Psoas muscle (tissue), 8 donors: Measurements from ENCODE around the gene SDS. TPM values are rescaled to one million over a fixed set of nuclear protein-coding genes. Genes with fewer than 3 reads are reported as not detected.

ENCODE experiments used
- ATAC-seq, 4 donors: fragments of 200-7000 bp; cut with Tn5 transposase; one replicate each; pipeline ENCODE4 v1.9.1; 2020; ENCODE audit warnings: moderate library complexity in 3 of 4, mild to moderate bottlenecking in 2 of 4
- DNase-seq, 2 donors: peaks; one replicate each; pipeline ENCODE4 v3.0.0-alpha.2; 2020
- H3K27ac ChIP-seq: fragments of 200-600 bp; one replicate; pipeline ENCODE4 v1.8.0; 2022
- H3K27me3 ChIP-seq, 3 donors: fragments of 200-600 bp in 1 of 3; one replicate each; pipeline versions ENCODE4 v1.6.1 to v1.8.0; 2013 to 2022; ENCODE audit warnings: low read length in 2 of 3, mild to moderate bottlenecking in 2 of 3, moderate library complexity in 1 of 3; ENCODE audit not compliant: insufficient read depth in 3 of 3
- H3K36me3 ChIP-seq, 2 donors: fragments of 200-600 bp in 1 of 2; one replicate each; pipeline versions ENCODE4 v1.6.1 to v1.8.0; 2013 to 2022; ENCODE audit warnings: low read depth in 1 of 2, mild to moderate bottlenecking in 1 of 2, moderate library complexity in 1 of 2; ENCODE audit not compliant: insufficient read depth in 1 of 2
- H3K4me1 ChIP-seq: fragments of 200-600 bp; one replicate; pipeline ENCODE4 v1.8.0; 2022
- H3K4me3 ChIP-seq: fragments of 200-600 bp; one replicate; pipeline ENCODE4 v1.8.0; 2022; ENCODE audit warnings: mild to moderate bottlenecking
- H3K9me3 ChIP-seq: fragments of 200-600 bp; one replicate; pipeline ENCODE4 v1.8.0; 2022
- WGBS, 3 donors: extraction: QIAGEN DNeasy Blood & Tissue Kit; methylation state at CpG; one replicate each; pipeline versions ENCODE4 v1.1.6 to v1.1.7; 2013; 5-methylcytosine and 5-hydroxymethylcytosine counted together
- intact Hi-C, 2 donors: fragments of 100-400 bp; cut with DNase I; formaldehyde crosslinking; loops; one replicate each; pipeline versions ENCODE4 v1.11.0 to v1.14.2; 2022
- polyA plus RNA-seq, 3 donors: library from polyadenylated mRNA; stranded (reverse); fragments of 200-250 nt; gene quantifications; one replicate each; pipeline ENCODE4 v1.2.3, GENCODE V29; 2013
- total RNA-seq, 4 donors: library from RNA; stranded (reverse); fragmentation: NEBNext Ultra II Directional in 2 of 4; extraction: Animal tissue kit (Norgen Biotek cat#: 25700) in 2 of 4; gene quantifications; one replicate each; pipeline versions ENCODE4 v1.2.1 to v1.2.4, GENCODE V29; 2021 to 2023
- TF ChIP-seq, protein P1 (sequence below): fragments of 200-600 bp; IDR thresholded peaks from one replicate; pipeline ENCODE4 v1.8.0; 2022; ENCODE audit warnings: antibody characterized with exemption
- donor health status: healthy with polysubstance abuse.
- donor health status: DM: no; HTN: no; CAD: no; lungs with moderate emphysema.
- donor health status: Bipolar disorder and iron deficiency.
- donor health status: healthy.
- donor health status: DM: yes; HTN: yes; CAD: no.
- donor health status: DM: no; HTN: no; CAD: no.
- donor health status: DM: no; HTN: no; CAD: no.
- donor health status: DM: yes; HTN: yes; CAD: no.

The SDS gene
- total and polyA plus RNA-seq, 7 donors = 0.05 to 0.91 (median 0.38) TPM; not detected in 3

DNA sequence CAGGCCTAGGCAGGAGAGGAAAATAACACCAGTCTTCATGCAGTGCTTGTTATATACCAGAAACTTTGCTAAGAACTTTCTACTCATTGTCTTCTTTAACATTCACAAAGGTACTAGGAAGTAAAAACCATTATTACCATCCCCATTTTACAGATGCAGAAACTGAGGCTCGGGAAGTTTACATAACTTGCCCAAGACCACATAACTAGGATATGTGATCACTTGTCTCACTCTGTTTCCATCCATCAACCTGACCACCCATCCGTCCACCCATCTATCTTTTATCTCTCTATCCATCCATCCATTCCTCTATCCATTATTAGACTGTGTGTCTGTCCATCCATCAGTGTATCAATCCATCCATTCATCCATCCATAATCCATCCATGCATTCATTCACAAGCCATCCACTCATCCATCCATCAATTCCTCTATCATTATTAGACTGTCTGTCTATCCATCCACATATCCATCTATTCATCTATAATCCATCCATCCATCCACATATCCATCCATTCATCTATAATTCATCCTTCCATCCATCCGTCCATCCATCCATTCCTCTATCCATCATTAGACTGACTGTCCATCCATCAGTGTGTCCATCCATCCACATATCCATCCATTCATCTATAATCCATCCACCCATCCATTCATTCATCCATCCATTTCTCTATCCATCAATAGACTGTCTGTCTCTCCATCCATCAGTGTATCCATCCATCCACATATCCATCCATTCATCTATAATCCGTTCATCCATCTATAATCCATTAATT lies 35.0 kb upstream of the SDS start:
- Histone ChIP-seq H3K27ac (no peak overlapping the region), H3K4me1 (no peaks in the 10 kb centered on the region), H3K4me3 (no peak overlapping the region), H3K27me3 (peaks cover 0 to 19% (median 2%) of the 10 kb centered on the region in 3 donors), H3K36me3 (no peaks in the 10 kb centered on the region), H3K9me3 (no peaks in the 10 kb centered on the region)
- intact Hi-C loops = no loop called here
- 81 to 87% (median 83%) methylated on average over 4 of the region's 4 CpGs for WGBS, 3 donors
- no peak for ATAC-seq
- TF ChIP-seq, protein P1, sequence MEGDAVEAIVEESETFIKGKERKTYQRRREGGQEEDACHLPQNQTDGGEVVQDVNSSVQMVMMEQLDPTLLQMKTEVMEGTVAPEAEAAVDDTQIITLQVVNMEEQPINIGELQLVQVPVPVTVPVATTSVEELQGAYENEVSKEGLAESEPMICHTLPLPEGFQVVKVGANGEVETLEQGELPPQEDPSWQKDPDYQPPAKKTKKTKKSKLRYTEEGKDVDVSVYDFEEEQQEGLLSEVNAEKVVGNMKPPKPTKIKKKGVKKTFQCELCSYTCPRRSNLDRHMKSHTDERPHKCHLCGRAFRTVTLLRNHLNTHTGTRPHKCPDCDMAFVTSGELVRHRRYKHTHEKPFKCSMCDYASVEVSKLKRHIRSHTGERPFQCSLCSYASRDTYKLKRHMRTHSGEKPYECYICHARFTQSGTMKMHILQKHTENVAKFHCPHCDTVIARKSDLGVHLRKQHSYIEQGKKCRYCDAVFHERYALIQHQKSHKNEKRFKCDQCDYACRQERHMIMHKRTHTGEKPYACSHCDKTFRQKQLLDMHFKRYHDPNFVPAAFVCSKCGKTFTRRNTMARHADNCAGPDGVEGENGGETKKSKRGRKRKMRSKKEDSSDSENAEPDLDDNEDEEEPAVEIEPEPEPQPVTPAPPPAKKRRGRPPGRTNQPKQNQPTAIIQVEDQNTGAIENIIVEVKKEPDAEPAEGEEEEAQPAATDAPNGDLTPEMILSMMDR = no peak
- no peak for DNase-seq

DNA sequence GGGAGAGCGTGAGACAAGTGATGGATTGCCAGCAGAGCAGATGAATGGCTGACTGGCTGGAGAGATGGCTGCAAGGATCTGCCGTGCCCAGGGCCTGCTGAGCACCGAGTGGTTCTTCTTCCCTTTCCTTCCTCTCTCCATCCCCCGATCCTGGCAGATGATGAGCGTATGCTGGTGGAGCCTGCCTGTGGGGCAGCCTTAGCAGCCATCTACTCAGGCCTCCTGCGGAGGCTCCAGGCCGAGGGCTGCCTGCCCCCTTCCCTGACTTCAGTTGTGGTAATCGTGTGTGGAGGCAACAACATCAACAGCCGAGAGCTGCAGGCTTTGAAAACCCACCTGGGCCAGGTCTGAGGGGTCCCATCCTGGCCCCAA lies 34.0 kb upstream of the SDS start:
- Histone ChIP-seq H3K27ac (no peak overlapping the region), H3K9me3 (no peaks in the 10 kb centered on the region), H3K4me3 (no peak overlapping the region), H3K27me3 (peaks cover 0 to 19% (median 2%) of the 10 kb centered on the region in 3 donors), H3K36me3 (no peaks in the 10 kb centered on the region), H3K4me1 (no peaks in the 10 kb centered on the region)
- 55 to 70% (median 62%) methylated on average over 7 to 9 of the region's 9 CpGs for WGBS, 3 donors
- intact Hi-C loops = no loop called here
- DNase-seq (no peak), ATAC-seq (no peak)
- TF ChIP-seq, protein P1 = no peak

DNA sequence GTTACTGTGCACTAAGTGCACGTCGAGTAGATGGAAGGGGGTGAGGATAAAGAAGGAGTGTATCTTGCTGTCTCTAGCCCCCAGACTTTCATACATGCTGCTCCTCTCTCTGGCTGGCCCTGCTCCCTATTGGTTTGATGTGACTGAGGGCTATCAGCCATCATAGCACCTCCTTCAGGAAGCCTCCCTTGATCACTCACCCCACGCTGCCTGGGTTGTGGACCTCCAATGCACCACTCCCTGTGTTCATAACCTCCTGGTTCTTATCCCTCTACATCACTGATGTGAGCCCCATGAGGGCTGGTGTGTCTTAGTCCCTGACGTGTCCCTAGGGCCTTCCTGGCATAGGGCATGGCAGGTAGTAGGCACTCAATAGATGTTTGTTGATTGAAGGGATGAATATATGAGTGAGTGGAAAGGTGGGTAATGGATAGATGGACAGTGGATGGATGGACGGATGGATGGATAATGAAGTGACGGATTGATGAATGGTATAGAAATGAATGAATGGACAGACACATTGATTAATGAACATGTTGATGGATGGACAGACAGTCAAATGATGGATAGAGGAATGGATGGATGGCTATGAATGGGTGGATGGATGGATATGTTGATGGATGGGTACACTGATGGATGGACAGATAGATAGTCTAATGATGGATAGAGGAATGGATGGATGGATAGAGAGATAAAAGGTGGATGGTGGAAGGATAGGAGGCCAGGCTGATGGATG lies 33.5 kb upstream of the SDS start:
- DNase-seq = no peak
- H3K9me3 ChIP-seq = no peaks in the 10 kb centered on the region
- TF ChIP-seq, protein P1 = no peak

DNA sequence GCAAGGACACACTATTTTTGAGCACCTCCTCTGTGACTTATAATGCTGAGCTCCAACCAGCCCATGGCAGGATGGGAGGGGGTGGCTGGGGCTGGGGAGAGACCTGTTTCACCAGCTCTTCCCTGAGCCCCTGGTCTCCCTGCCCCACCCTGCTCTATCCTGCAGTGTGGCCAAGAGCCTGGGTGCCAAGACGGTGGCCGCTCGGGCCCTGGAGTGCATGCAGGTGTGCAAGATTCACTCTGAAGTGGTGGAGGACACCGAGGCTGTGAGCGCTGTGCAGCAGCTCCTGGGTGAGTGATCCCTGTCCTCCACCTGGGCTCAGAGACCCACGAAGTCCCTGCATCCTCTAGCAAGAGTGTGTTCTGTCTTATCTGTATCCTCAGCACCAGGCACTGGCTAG lies 32.9 kb upstream of the SDS start:
- Histone ChIP-seq H3K27ac (no peak overlapping the region), H3K9me3 (no peaks in the 10 kb centered on the region), H3K27me3 (peaks cover 0 to 19% (median 2%) of the 10 kb centered on the region in 3 donors), H3K36me3 (no peaks in the 10 kb centered on the region), H3K4me3 (no peak overlapping the region), H3K4me1 (no peaks in the 10 kb centered on the region)
- no peak for ATAC-seq
- TF ChIP-seq, protein P1 = no peak
- no peak for DNase-seq
- intact Hi-C loops = no loop called here
- 78 to 79% (median 78%) methylated on average over 6 of the region's 6 CpGs for WGBS, 3 donors

More for the DNA sequence above, 33.5 kb upstream of the SDS start:
- ATAC-seq = no peak
- WGBS, 3 donors = 81 to 86% (median 81%) methylated on average over 6 of the region's 6 CpGs
- Histone ChIP-seq H3K4me3 (no peak overlapping the region), H3K36me3 (no peaks in the 10 kb centered on the region), H3K4me1 (no peaks in the 10 kb centered on the region), H3K27ac (no peak overlapping the region), H3K27me3 (peaks cover 0 to 19% (median 2%) of the 10 kb centered on the region in 3 donors)
- intact Hi-C loops = no loop called here
